ENCODE results near the gene EEA1. TPM values are rescaled to one million over a fixed set of nuclear protein-coding genes. Genes with fewer than 3 reads are reported as not detected.

EEA1 gene
- total RNA-seq, 1 experiment from 2014 or later, result 68.9 TPM

DNA sequence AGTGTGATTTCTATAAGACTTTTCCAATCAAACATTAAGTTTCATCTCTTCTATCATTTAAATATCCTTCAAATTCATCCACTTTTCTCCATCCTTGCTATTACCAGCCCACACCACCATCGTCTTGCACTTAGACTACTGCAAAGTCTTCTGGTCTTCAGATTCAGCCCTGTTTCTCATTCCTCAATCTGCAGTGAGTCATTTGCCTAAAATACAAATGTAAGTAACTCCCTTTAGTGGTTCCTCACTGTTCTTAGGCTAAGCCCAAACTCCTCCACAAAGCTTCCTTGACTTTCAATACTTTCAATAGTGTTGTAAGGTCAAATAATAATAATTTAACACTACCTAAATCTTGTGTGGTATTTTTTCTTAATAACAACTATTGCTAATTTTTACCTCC is 143.1 kb downstream of the EEA1 start:
- ChIA-PET POLR2A (interaction anchor here (1.2 kb wide), 1 partner anchor 656 kb away, joined by 3 read pairs; the partner anchor contains the start of gene UBE2N), CTCF (interaction anchor here (0.8 kb wide), 1 partner anchor 633 kb away, joined by 5 read pairs; no protein-coding TSS in a partner anchor)
- DNase-seq, result no peak
- Mint-ChIP-seq H3K4me3 (ENCODE audit: unreplicated experiment) (no peak overlapping the region), H3K36me3 (ENCODE audit: insufficient read depth, unreplicated experiment) (peaks cover 46% of the 10 kb centered on the region), H3K27me3 (ENCODE audit: insufficient read depth, unreplicated experiment) (no peaks in the 10 kb centered on the region), H3K9me3 (ENCODE audit: unreplicated experiment) (peaks cover 10% of the 10 kb centered on the region), H3K27ac (ENCODE audit: unreplicated experiment) (no peak overlapping the region), H3K4me1 (ENCODE audit: low read depth, unreplicated experiment) (peaks cover 8% of the 10 kb centered on the region)
- no peaks in the 10 kb centered on the region for H3K4me1 ChIP-seq
- H3K36me3 ChIP-seq (ENCODE audit: control insufficient read depth, insufficient read depth, low read length), result no peaks in the 10 kb centered on the region
- no TSS peak for BruUV-seq (replicated peaks)
- H3K27me3 ChIP-seq (replicated peaks; ENCODE audit: control insufficient read depth, insufficient read depth, low read length), result no peaks in the 10 kb centered on the region
- TF ChIP-seq, protein P1, sequence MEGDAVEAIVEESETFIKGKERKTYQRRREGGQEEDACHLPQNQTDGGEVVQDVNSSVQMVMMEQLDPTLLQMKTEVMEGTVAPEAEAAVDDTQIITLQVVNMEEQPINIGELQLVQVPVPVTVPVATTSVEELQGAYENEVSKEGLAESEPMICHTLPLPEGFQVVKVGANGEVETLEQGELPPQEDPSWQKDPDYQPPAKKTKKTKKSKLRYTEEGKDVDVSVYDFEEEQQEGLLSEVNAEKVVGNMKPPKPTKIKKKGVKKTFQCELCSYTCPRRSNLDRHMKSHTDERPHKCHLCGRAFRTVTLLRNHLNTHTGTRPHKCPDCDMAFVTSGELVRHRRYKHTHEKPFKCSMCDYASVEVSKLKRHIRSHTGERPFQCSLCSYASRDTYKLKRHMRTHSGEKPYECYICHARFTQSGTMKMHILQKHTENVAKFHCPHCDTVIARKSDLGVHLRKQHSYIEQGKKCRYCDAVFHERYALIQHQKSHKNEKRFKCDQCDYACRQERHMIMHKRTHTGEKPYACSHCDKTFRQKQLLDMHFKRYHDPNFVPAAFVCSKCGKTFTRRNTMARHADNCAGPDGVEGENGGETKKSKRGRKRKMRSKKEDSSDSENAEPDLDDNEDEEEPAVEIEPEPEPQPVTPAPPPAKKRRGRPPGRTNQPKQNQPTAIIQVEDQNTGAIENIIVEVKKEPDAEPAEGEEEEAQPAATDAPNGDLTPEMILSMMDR (IDR thresholded peaks at IDR 0.05; ENCODE audit: insufficient read depth in 1 of 2, low read depth in 1 of 2, low read length in 1 of 2, severe bottlenecking in 1 of 2, unreplicated experiment in 1 of 2), result no peak
- H3K4me3 ChIP-seq (ENCODE audit: low read depth, low read length), result no peak overlapping the region
- intact Hi-C loops (cut with micrococcal nuclease; ENCODE audit: unreplicated experiment), result loop anchor here (5.0 kb wide), 3 partner anchors 141 to 221 kb away; partner anchors contain the start of gene EEA1
- H3K9me3 ChIP-seq, result no peaks in the 10 kb centered on the region

DNA sequence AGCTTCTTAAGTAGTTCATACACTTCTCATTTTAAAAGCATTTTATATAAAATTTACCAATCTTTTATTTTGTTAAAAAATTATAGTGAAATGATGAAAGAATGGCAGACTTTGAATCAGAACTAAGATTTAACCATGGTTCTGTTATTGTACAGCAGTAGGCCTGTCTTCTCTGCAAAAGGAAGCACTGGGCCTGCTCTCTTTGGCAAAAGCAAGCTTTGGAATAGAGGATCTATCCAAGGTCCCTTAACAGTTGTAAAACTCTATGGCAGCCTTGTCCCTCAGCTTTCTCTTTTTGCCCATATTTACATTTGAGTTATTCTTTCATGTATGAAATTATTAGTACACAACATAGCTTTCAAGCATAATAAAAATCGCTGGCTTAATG is 143.5 kb downstream of the EEA1 start:
- BruUV-seq (replicated peaks), result no TSS peak
- H3K9me3 Mint-ChIP-seq (ENCODE audit: unreplicated experiment), result peaks cover 7% of the 10 kb centered on the region
- H3K27ac Mint-ChIP-seq (ENCODE audit: unreplicated experiment), result no peak overlapping the region
- no peak for DNase-seq
- Histone ChIP-seq H3K9me3 (no peaks in the 10 kb centered on the region), H3K27me3 (replicated peaks; ENCODE audit: control insufficient read depth, insufficient read depth, low read length) (no peaks in the 10 kb centered on the region), H3K4me1 (no peaks in the 10 kb centered on the region), H3K4me3 (ENCODE audit: low read depth, low read length) (no peak overlapping the region), H3K36me3 (ENCODE audit: control insufficient read depth, insufficient read depth, low read length) (no peaks in the 10 kb centered on the region)
- intact Hi-C loops (cut with micrococcal nuclease; ENCODE audit: unreplicated experiment), result loop anchor here (1.0 to 5.0 kb wide), 5 partner anchors 142 to 634 kb away; partner anchors contain the start of gene EEA1
- ChIA-PET CTCF (interaction anchor here (0.8 kb wide), 1 partner anchor 634 kb away, joined by 5 read pairs; no protein-coding TSS in a partner anchor), POLR2A (interaction anchor here (1.2 kb wide), 1 partner anchor 657 kb away, joined by 3 read pairs; the partner anchor contains the start of gene UBE2N)
- H3K27me3 Mint-ChIP-seq (ENCODE audit: insufficient read depth, unreplicated experiment), result no peaks in the 10 kb centered on the region
- H3K4me1 Mint-ChIP-seq (ENCODE audit: low read depth, unreplicated experiment), result peaks cover 8% of the 10 kb centered on the region
- TF ChIP-seq, protein P1 (IDR thresholded peaks at IDR 0.05; ENCODE audit: insufficient read depth in 1 of 2, low read depth in 1 of 2, low read length in 1 of 2, severe bottlenecking in 1 of 2, unreplicated experiment in 1 of 2), result no peak
- H3K36me3 Mint-ChIP-seq (ENCODE audit: insufficient read depth, unreplicated experiment), result peaks cover 47% of the 10 kb centered on the region
- no peak overlapping the region for H3K4me3 Mint-ChIP-seq (ENCODE audit: unreplicated experiment)

DNA sequence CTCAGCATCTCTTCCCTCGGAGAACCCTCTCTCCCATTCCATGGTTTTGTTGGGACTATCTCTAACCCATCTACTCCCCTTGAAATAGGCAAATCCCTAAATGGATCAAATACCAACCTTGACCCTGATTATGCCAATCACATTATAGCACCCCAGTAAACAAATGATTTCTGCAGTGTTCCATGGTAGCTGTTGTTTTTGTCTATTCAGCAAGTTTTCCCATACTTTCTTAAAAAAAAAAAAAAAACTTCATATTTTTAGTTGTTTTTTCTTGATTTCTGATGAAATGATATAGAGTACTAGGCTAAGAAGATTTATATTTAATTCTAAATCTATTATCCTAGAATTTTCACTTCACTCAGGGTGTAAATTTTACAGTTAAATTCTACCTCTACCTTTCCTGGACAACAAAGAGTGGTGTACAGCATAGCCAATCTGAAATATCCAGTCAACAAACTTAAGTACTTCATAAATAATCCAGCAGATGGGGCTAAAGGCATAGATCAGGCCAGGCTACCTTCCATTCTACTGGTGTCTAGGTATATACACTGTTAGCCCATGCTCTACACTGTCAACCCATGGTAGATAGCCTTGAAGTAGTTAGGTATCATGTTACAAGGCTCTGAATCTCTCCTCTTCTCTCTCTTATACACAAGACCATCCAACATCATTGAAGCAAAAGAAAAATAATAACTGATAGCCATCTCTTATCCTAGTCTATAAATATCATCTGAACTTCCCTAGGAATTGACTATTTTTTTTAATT is 144.1 kb downstream of the EEA1 start:
- peaks cover 1% of the 10 kb centered on the region for H3K9me3 Mint-ChIP-seq (ENCODE audit: unreplicated experiment)
- H3K4me3 Mint-ChIP-seq (ENCODE audit: unreplicated experiment), result no peak overlapping the region
- Histone ChIP-seq H3K36me3 (ENCODE audit: control insufficient read depth, insufficient read depth, low read length) (no peaks in the 10 kb centered on the region), H3K4me3 (ENCODE audit: low read depth, low read length) (no peak overlapping the region), H3K9me3 (no peaks in the 10 kb centered on the region), H3K27me3 (replicated peaks; ENCODE audit: control insufficient read depth, insufficient read depth, low read length) (no peaks in the 10 kb centered on the region), H3K4me1 (no peaks in the 10 kb centered on the region)
- intact Hi-C loops (cut with micrococcal nuclease; ENCODE audit: unreplicated experiment), result loop anchor here (1.0 to 5.0 kb wide), 5 partner anchors 142 to 634 kb away; partner anchors contain the start of gene EEA1
- BruUV-seq (replicated peaks), result no TSS peak
- ChIA-PET POLR2A (interaction anchor here (1.2 kb wide), 1 partner anchor 657 kb away, joined by 3 read pairs; the partner anchor contains the start of gene UBE2N), CTCF (interaction anchor here (0.8 kb wide), 1 partner anchor 634 kb away, joined by 5 read pairs; no protein-coding TSS in a partner anchor)
- TF ChIP-seq, protein P1 (IDR thresholded peaks at IDR 0.05; ENCODE audit: insufficient read depth in 1 of 2, low read depth in 1 of 2, low read length in 1 of 2, severe bottlenecking in 1 of 2, unreplicated experiment in 1 of 2), result peak; percentile 45 to 64
- H3K27ac Mint-ChIP-seq (ENCODE audit: unreplicated experiment), result no peak overlapping the region
- peaks cover 8% of the 10 kb centered on the region for H3K4me1 Mint-ChIP-seq (ENCODE audit: low read depth, unreplicated experiment)
- H3K36me3 Mint-ChIP-seq (ENCODE audit: insufficient read depth, unreplicated experiment), result peaks cover 41% of the 10 kb centered on the region
- no peaks in the 10 kb centered on the region for H3K27me3 Mint-ChIP-seq (ENCODE audit: insufficient read depth, unreplicated experiment)
- DNase-seq, result peak; percentile 55 to 80
